HEK293T (cell line): ENCODE data around the gene ZFYVE19.

ENCODE experiments used
- BHLHE40 ChIP-seq: fragments of 450-650 bp; IDR thresholded peaks from 2 replicates; pipeline ENCODE4 v1.6.1; 2016; ENCODE audit warnings: mild to moderate bottlenecking, moderate library complexity, borderline replicate concordance
- FOXA1 ChIP-seq: fragments of 450-650 bp; IDR thresholded peaks from 2 replicates; pipeline ENCODE4 v1.6.1; 2016; ENCODE audit warnings: mild to moderate bottlenecking
- FOXK2 ChIP-seq: fragments of 450-650 bp; IDR thresholded peaks from 2 replicates; pipeline ENCODE4 v1.6.1; 2016; ENCODE audit warnings: mild to moderate bottlenecking
- FOXM1 ChIP-seq: fragments of 450-650 bp; IDR thresholded peaks from 2 replicates; pipeline ENCODE4 v1.6.1; 2017; ENCODE audit warnings: mild to moderate bottlenecking, borderline replicate concordance
- L3MBTL2 ChIP-seq: fragments of 450-650 bp; conservative IDR thresholded peaks from 2 replicates; pipeline ENCODE4 v1.6.1; 2016; ENCODE audit warnings: mild to moderate bottlenecking
- SP1 ChIP-seq: fragments of 450-650 bp; IDR thresholded peaks from 2 replicates; pipeline ENCODE4 v1.6.1; 2017
- SUZ12 ChIP-seq: fragments of 450-650 bp; IDR thresholded peaks from 2 replicates; pipeline ENCODE4 v1.6.1; 2016; ENCODE audit warnings: mild to moderate bottlenecking
- TF ChIP-seq, protein P1 (sequence below): fragments of 450-650 bp; IDR thresholded peaks from 2 replicates; pipeline ENCODE4 v1.6.1; 2016

DNA sequence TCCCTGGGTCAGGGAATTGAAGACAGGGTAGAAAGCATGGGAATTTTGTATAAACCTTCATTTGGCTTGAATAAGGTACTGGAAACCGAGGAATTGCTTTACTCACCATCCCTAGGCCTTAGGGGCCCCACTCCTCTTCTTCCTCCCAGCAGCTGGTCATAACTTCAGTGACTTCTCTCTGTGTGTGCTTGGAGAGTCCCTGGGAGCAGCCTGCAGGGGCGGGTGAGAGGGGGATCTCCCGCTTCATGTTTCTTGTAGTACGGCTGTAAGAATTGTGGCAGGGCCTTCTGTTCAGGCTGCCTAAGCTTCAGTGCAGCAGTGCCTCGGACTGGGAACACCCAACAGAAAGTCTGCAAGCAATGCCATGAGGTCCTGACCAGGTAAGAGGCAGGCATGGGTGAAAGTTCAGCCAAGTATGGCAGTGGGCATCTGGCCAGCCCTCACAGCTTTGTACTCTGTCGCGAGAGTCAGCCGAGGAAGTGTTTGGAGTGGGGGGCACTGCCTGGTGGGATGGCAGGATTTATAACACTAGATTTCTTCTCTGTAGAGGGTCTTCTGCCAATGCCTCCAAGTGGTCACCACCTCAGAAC, 2.1 kb downstream of the ZFYVE19 start:
- TF ChIP-seq SUZ12, result no peak
- no peak for TF ChIP-seq SP1
- TF ChIP-seq FOXA1, result no peak
- TF ChIP-seq, protein P1, sequence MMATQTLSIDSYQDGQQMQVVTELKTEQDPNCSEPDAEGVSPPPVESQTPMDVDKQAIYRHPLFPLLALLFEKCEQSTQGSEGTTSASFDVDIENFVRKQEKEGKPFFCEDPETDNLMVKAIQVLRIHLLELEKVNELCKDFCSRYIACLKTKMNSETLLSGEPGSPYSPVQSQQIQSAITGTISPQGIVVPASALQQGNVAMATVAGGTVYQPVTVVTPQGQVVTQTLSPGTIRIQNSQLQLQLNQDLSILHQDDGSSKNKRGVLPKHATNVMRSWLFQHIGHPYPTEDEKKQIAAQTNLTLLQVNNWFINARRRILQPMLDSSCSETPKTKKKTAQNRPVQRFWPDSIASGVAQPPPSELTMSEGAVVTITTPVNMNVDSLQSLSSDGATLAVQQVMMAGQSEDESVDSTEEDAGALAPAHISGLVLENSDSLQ, result no peak
- TF ChIP-seq FOXM1, result no peak
- no peak for TF ChIP-seq FOXK2
- no peak for TF ChIP-seq L3MBTL2
- TF ChIP-seq BHLHE40, result no peak
